ENCODE results near the gene CDH9.

The CDH9 gene

GRCh38 chr5:27038476-27038875 lies at the start of gene CDH9:
TSS of gene CDH9 (minus strand) at chr5:27038586. CDS start at chr5:26988333, 50,253 bp downstream.
- peak; percentile 16 for DNase-seq

- DNase-seq: no peak
Measured at GRCh38 chr5:27087747-27088146, 49.4 kb upstream of the CDH9 start.

GRCh38 chr5:27083449-27084415 lies 45.3 kb upstream of the CDH9 start:
- peak; percentile 50 for DNase-seq

- no peak for DNase-seq
Measured at GRCh38 chr5:27080147-27080546, 41.8 kb upstream of the CDH9 start.

GRCh38 chr5:27062451-27062850 lies 24.1 kb upstream of the CDH9 start:
- DNase-seq: peak; percentile 19

- DNase-seq: no peak
Measured at GRCh38 chr5:27048510-27048909, 10.1 kb upstream of the CDH9 start.

GRCh38 chr5:27041372-27041771 lies 3.0 kb upstream of the CDH9 start:
- DNase-seq: no peak

GRCh38 chr5:27034565-27034964 lies 3.8 kb downstream of the CDH9 start:
- DNase-seq: no peak

GRCh38 chr5:27026801-27027200 lies 11.6 kb downstream of the CDH9 start:
- peak; percentile 50 for DNase-seq

- no peak for DNase-seq
Measured at GRCh38 chr5:27026063-27026462, 12.3 kb downstream of the CDH9 start.

GRCh38 chr5:27021471-27021870 lies 16.9 kb downstream of the CDH9 start:
- no peak for DNase-seq

- DNase-seq: peak; percentile 54
Measured at GRCh38 chr5:27020973-27021372, 17.4 kb downstream of the CDH9 start.

GRCh38 chr5:27015758-27016157 lies 22.6 kb downstream of the CDH9 start:
- DNase-seq: no peak

GRCh38 chr5:27011274-27011673 lies 27.1 kb downstream of the CDH9 start:
- no peak for DNase-seq

- peak; percentile 1 for DNase-seq
Measured at GRCh38 chr5:27010646-27011045, 27.7 kb downstream of the CDH9 start.

- no peak for DNase-seq
Measured at GRCh38 chr5:27009540-27009915, 28.9 kb downstream of the CDH9 start.

GRCh38 chr5:27008604-27009539 lies 29.5 kb downstream of the CDH9 start:
- DNase-seq: no peak

GRCh38 chr5:27007121-27007520 lies 31.3 kb downstream of the CDH9 start:
- no peak for DNase-seq

- DNase-seq: no peak
Measured at GRCh38 chr5:26986985-26987384, 51.4 kb downstream of the CDH9 start.

GRCh38 chr5:26981750-26982149 lies 56.6 kb downstream of the CDH9 start:
- no peak for DNase-seq

- DNase-seq: no peak
Measured at GRCh38 chr5:26959290-26959689, 79.1 kb downstream of the CDH9 start.

- DNase-seq: no peak
Measured at GRCh38 chr5:26955161-26955560, 83.2 kb downstream of the CDH9 start.

- no peak for DNase-seq
Measured at GRCh38 chr5:26948921-26949320, 89.5 kb downstream of the CDH9 start.

GRCh38 chr5:26945901-26946300 lies 92.5 kb downstream of the CDH9 start:
- peak; percentile 16 for DNase-seq
